CD4-positive, CD25-positive, alpha-beta regulatory T cell (primary cell): Measurements from ENCODE around the gene HIKESHI. TPM values are rescaled to one million over a fixed set of nuclear protein-coding genes. Genes with fewer than 3 reads are reported as not detected.

Experiments used
- ATAC-seq, 2 donors: fragments of 150-1000 bp; cut with Tn5 transposase; one replicate each; pipeline ENCODE4 v1.10.0; 2021; ENCODE audit warnings: low read depth in 2 of 2, moderate number of reproducible peaks in 2 of 2, moderate library complexity in 1 of 2
- DNase-seq, 3 donors: peaks; one replicate each; pipeline versions ENCODE4 v3.0.0 to v3.0.0-alpha.2; 2012 to 2022; ENCODE audit warnings: mixed read lengths in 1 of 3
- H3K27ac ChIP-seq: one replicate; pipeline ENCODE4 v1.7.0; 2013; ENCODE audit warnings: mild to moderate bottlenecking, low read length; ENCODE audit not compliant: insufficient read depth, poor library complexity, severe bottlenecking
- H3K27me3 ChIP-seq: one replicate; pipeline ENCODE4 v1.7.0; 2013; ENCODE audit warnings: low read length; ENCODE audit not compliant: control insufficient read depth, insufficient read depth
- H3K36me3 ChIP-seq: one replicate; pipeline ENCODE4 v1.7.0; 2013; ENCODE audit warnings: mild to moderate bottlenecking, low read length, moderate library complexity; ENCODE audit not compliant: control insufficient read depth, insufficient read depth
- H3K4me1 ChIP-seq: 2 replicates; pipeline ENCODE4 v1.7.0; 2013; ENCODE audit warnings: mild to moderate bottlenecking, low read length; ENCODE audit not compliant: insufficient read depth, control insufficient read depth, poor library complexity, severe bottlenecking
- H3K4me3 ChIP-seq: one replicate; pipeline ENCODE4 v1.7.0; 2013; ENCODE audit warnings: low read depth, mild to moderate bottlenecking, low read length, moderate library complexity
- H3K9me3 ChIP-seq, 2 experiments: 1 replicate in 1 of 2; 2 replicates in 1 of 2; pipeline ENCODE4 v1.7.0; 2013; ENCODE audit warnings: low read length in 2 of 2, mild to moderate bottlenecking in 1 of 2, moderate library complexity in 1 of 2; ENCODE audit not compliant: control insufficient read depth in 2 of 2
- H3K27ac Mint-ChIP-seq, 3 donors: one replicate each; pipeline ENCODE4 v1.8.0; 2020 to 2022; ENCODE audit warnings: mild to moderate bottlenecking in 3 of 3, mixed read lengths in 3 of 3, moderate library complexity in 2 of 3
- H3K27me3 Mint-ChIP-seq: one replicate; pipeline ENCODE4 v1.8.0; 2022; ENCODE audit warnings: mild to moderate bottlenecking, mixed read lengths
- H3K36me3 Mint-ChIP-seq: one replicate; pipeline ENCODE4 v1.8.0; 2020; ENCODE audit warnings: mixed read lengths
- H3K4me1 Mint-ChIP-seq, 4 donors: one replicate each; pipeline ENCODE4 v1.8.0; 2020 to 2022; ENCODE audit warnings: mixed read lengths in 4 of 4, mild to moderate bottlenecking in 1 of 4
- H3K4me3 Mint-ChIP-seq, 4 donors: one replicate each; pipeline ENCODE4 v1.8.0; 2020 to 2022; ENCODE audit warnings: mild to moderate bottlenecking in 4 of 4, mixed read lengths in 4 of 4, moderate library complexity in 3 of 4
- H3K9me3 Mint-ChIP-seq, 7 donors: one replicate each; pipeline ENCODE4 v1.8.0; 2020 to 2022; ENCODE audit warnings: mixed read lengths in 7 of 7, mild to moderate bottlenecking in 3 of 7, moderate library complexity in 2 of 7
- polyA plus RNA-seq, 4 donors: library from polyadenylated mRNA; unstranded; fragments of 300-500 nt; fragmentation: Illumina TruSeq; gene quantifications; one replicate each; pipeline ENCODE4 v1.2.3, GENCODE V29; 2021
- total RNA-seq: library from RNA; stranded (reverse); gene quantifications from one replicate; pipeline ENCODE4 v1.2.3, GENCODE V29; 2022

The HIKESHI gene
- total and polyA plus RNA-seq, 5 donors from 2014 or later: 21.8 to 124 (median 92.1) TPM

DNA sequence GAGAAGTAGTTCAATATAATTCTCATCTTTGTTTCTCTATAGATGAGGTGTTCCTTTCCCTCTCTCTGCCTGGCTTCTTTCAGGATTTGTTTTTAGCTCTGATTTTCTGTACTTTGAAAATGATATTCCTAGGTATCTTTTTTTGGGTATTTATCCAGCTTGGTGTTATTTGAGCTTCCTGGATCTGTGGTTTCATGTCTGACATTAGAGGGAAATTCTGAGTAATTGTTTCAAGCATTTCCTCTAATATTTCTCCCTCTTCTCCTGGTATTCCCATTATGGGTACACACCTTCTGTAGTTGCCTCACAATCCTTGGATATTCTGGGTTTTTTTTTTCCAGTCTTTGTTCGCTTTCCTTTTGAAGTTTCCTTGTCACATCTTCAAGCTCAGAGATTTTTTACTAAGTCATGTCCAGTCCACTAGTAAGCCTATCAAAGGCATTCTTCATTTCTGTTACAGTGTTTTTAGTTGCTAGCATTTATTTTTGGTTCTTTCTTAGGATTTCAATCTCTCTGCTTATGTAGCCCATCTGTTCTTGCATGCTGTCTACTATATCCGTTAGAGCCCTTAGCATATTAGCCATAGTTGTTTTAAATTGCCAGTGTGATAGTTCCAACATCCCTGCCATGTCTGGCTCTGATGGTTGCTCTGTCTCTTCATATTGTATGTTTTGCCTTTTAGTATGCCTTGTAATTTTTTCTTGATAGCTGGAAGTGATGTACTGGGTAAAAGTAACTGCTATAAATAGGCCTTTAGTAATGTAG, 78.4 kb downstream of the HIKESHI start:
- H3K4me3 ChIP-seq: no peak overlapping the region
- no peak overlapping the region for H3K27ac ChIP-seq
- H3K36me3 ChIP-seq: no peaks in the 10 kb centered on the region
- Mint-ChIP-seq H3K4me1 (no peaks in the 10 kb centered on the region), H3K27me3 (peaks cover 5% of the 10 kb centered on the region), H3K4me3 (no peak overlapping the region), H3K9me3 (peaks cover 0 to 1% (median 0%) of the 10 kb centered on the region in 7 donors), H3K36me3 (no peaks in the 10 kb centered on the region), H3K27ac (no peak overlapping the region)
- ATAC-seq (no peak), DNase-seq (no peak)
- H3K4me1 ChIP-seq: no peaks in the 10 kb centered on the region
- H3K9me3 ChIP-seq: no peaks in the 10 kb centered on the region
- H3K27me3 ChIP-seq: no peaks in the 10 kb centered on the region

GRCh38 chr11:86383041-86383955, 81.3 kb downstream of the HIKESHI start:
- Histone ChIP-seq H3K4me1 (no peaks in the 10 kb centered on the region), H3K27me3 (no peaks in the 10 kb centered on the region), H3K27ac (no peak overlapping the region), H3K4me3 (no peak overlapping the region), H3K36me3 (no peaks in the 10 kb centered on the region), H3K9me3 (no peaks in the 10 kb centered on the region)
- ATAC-seq: no peak
- peaks cover 1% of the 10 kb centered on the region for H3K27me3 Mint-ChIP-seq
- H3K4me3 Mint-ChIP-seq: no peak overlapping the region
- no peaks in the 10 kb centered on the region for H3K9me3 Mint-ChIP-seq
- H3K4me1 Mint-ChIP-seq: no peaks in the 10 kb centered on the region
- no peak overlapping the region for H3K27ac Mint-ChIP-seq
- no peak for DNase-seq
- H3K36me3 Mint-ChIP-seq: no peaks in the 10 kb centered on the region

DNA sequence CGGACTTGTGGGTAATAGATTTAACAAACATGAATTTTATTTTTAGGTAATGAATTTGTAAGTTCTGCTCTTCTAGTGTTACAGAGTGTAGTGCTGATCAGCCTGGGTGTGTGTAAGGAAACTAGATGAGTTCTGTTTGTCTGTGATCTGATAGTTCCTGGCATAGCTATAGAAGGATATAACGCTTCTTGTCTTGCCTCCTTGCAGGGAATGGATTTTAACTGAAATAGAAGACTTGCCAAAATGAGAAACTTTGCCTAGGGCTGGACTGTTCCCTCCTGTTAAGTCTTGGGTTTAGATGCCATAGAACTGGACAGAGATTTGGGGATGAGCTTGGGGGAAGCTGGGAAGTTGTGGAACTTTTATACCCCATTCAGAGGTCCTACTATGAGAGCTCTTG, 84.2 kb downstream of the HIKESHI start:
- Histone ChIP-seq H3K4me3 (no peak overlapping the region), H3K27ac (no peak overlapping the region), H3K36me3 (no peaks in the 10 kb centered on the region), H3K4me1 (no peaks in the 10 kb centered on the region), H3K9me3 (no peaks in the 10 kb centered on the region), H3K27me3 (peaks cover 1% of the 10 kb centered on the region)
- H3K36me3 Mint-ChIP-seq: no peaks in the 10 kb centered on the region
- no peaks in the 10 kb centered on the region for H3K9me3 Mint-ChIP-seq
- DNase-seq (no peak), ATAC-seq (no peak)
- H3K4me1 Mint-ChIP-seq: no peaks in the 10 kb centered on the region
- no peaks in the 10 kb centered on the region for H3K27me3 Mint-ChIP-seq
- H3K27ac Mint-ChIP-seq: no peak overlapping the region
- H3K4me3 Mint-ChIP-seq: no peak overlapping the region

DNA sequence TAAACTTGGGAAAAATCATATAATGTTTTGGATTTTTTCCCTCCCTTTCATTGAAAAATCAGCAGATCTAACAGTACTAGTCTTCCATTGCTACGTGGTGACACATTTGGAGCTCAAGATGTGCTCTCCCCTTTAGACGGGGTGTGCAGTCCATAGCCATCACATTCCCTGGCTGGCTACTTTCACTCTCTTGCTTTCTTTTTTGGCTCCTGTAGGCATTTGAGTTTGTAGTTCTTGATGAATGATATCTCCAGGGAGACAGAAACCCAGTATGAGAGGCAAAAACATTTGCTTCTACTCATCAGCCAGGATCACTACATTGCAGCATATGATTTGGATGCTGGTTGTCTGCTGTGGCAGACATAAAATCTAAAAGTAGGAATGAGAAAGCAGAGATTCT, 84.7 kb downstream of the HIKESHI start:
- Histone ChIP-seq H3K27me3 (peaks cover 1% of the 10 kb centered on the region), H3K4me1 (no peaks in the 10 kb centered on the region), H3K27ac (no peak overlapping the region), H3K9me3 (no peaks in the 10 kb centered on the region), H3K36me3 (no peaks in the 10 kb centered on the region), H3K4me3 (no peak overlapping the region)
- Mint-ChIP-seq H3K27ac (peak overlapping the region in 1 of 3 donors; percentile 38), H3K9me3 (no peaks in the 10 kb centered on the region), H3K4me3 (no peak overlapping the region), H3K27me3 (no peaks in the 10 kb centered on the region), H3K4me1 (no peaks in the 10 kb centered on the region), H3K36me3 (no peaks in the 10 kb centered on the region)
- no peak for ATAC-seq
- DNase-seq: no peak

DNA sequence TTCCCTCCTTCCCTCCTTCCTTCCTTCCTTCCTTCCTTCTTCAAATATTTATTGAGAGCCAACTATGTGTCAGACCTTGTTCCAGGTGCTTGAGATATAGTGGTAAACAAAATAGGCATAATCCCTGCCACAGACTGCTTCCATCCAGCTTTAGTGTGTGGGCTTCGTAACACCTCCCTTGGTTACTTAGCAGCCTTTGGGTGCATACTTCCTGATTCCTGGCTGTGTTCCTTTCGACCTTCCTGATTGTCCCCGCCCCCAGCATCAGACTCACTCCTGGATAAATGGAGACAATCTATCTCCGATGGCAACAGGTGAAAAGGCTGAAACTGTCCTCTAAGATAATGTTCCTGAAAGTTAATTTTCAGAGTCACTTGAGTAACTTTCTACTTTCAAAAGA, 86.2 kb downstream of the HIKESHI start:
- Mint-ChIP-seq H3K36me3 (no peaks in the 10 kb centered on the region), H3K4me1 (no peaks in the 10 kb centered on the region), H3K4me3 (no peak overlapping the region), H3K27me3 (no peaks in the 10 kb centered on the region), H3K9me3 (no peaks in the 10 kb centered on the region), H3K27ac (no peak overlapping the region)
- H3K36me3 ChIP-seq: no peaks in the 10 kb centered on the region
- no peak for DNase-seq
- H3K27ac ChIP-seq: no peak overlapping the region
- no peaks in the 10 kb centered on the region for H3K4me1 ChIP-seq
- H3K9me3 ChIP-seq: no peaks in the 10 kb centered on the region
- no peak overlapping the region for H3K4me3 ChIP-seq
- H3K27me3 ChIP-seq: peaks cover 1% of the 10 kb centered on the region
- ATAC-seq: no peak

DNA sequence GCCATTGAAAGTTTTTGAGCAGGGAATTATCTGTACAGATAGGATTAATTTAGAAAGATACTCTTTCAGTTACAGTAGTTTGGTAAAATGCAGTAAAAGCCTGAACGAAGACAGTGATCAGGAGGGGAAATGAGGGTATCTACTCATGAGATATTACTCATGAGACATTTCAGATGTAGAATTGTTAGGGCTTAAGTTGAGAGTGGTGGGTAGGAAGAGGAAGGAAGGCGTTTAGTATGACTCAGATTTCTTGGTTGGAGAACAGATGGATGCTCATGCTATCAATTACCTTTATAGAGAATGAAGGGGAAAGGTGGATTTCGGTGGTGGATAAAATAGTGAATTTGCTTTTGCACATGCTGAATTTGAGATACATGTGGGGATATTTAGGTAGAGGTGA, 88.4 kb downstream of the HIKESHI start:
- Mint-ChIP-seq H3K9me3 (no peaks in the 10 kb centered on the region), H3K27ac (no peak overlapping the region), H3K4me3 (no peak overlapping the region), H3K36me3 (no peaks in the 10 kb centered on the region), H3K27me3 (no peaks in the 10 kb centered on the region), H3K4me1 (no peaks in the 10 kb centered on the region)
- Histone ChIP-seq H3K27ac (no peak overlapping the region), H3K27me3 (peaks cover 1% of the 10 kb centered on the region), H3K4me3 (no peak overlapping the region), H3K36me3 (no peaks in the 10 kb centered on the region), H3K4me1 (no peaks in the 10 kb centered on the region), H3K9me3 (no peaks in the 10 kb centered on the region)
- ATAC-seq: no peak
- DNase-seq: no peak

- no peaks in the 10 kb centered on the region for H3K4me1 Mint-ChIP-seq
- H3K27ac ChIP-seq: no peak overlapping the region
- H3K4me1 ChIP-seq: no peaks in the 10 kb centered on the region
- no peaks in the 10 kb centered on the region for H3K27me3 Mint-ChIP-seq
- no peaks in the 10 kb centered on the region for H3K36me3 Mint-ChIP-seq
- no peak overlapping the region for H3K4me3 Mint-ChIP-seq
- H3K27ac Mint-ChIP-seq: no peak overlapping the region
- no peaks in the 10 kb centered on the region for H3K36me3 ChIP-seq
- peaks cover 1% of the 10 kb centered on the region for H3K27me3 ChIP-seq
- no peak for DNase-seq
- no peaks in the 10 kb centered on the region for H3K9me3 Mint-ChIP-seq
- H3K4me3 ChIP-seq: no peak overlapping the region
- no peaks in the 10 kb centered on the region for H3K9me3 ChIP-seq
- ATAC-seq: no peak
These were observed 93.1 kb downstream of the HIKESHI start for GRCh38 chr11:86395061-86395551.
